ENCODE measurements around the gene RTN4R. TPM values are rescaled to one million over a fixed set of nuclear protein-coding genes. Genes with fewer than 3 reads are reported as not detected.

The RTN4R gene
- total RNA-seq, 4 donors from 2014 or later, result 1.8 to 2.2 TPM; not detected in 2

GRCh38 chr22:20201837-20202392 is 66.2 kb downstream of the RTN4R start:
- Histone ChIP-seq H3K9me3 (no peaks in the 10 kb centered on the region), H3K27ac (replicated peaks in 1 of 4) (no peak overlapping the region), H3K36me3 (no peaks in the 10 kb centered on the region), H3K4me3 (no peak overlapping the region), H3K27me3 (peaks cover 0 to 10% (median 0%) of the 10 kb centered on the region in 4 donors), H3K4me1 (peaks cover 34 to 42% (median 40%) of the 10 kb centered on the region in 4 donors)
- TF ChIP-seq POLR2AphosphoS5 (IDR thresholded peaks at IDR 0.05) (no peak), POLR2A (IDR thresholded peaks at IDR 0.05; ENCODE audit: low read depth) (no peak), EP300 (IDR thresholded peaks at IDR 0.05) (no peak), CTCF (IDR thresholded peaks at IDR 0.05) (no peak)
- intact Hi-C loops (cut with DNase I), result no loop called here
- no peak for DNase-seq (ENCODE audit: extremely low spot score)
- WGBS, result 82% methylated on average over 8 of the region's 13 CpGs

GRCh38 chr22:20199906-20200305 is 68.2 kb downstream of the RTN4R start:
- no peak for DNase-seq (ENCODE audit: extremely low spot score)
- TF ChIP-seq EP300 (IDR thresholded peaks at IDR 0.05) (no peak), POLR2AphosphoS5 (IDR thresholded peaks at IDR 0.05) (no peak), CTCF (IDR thresholded peaks at IDR 0.05) (no peak)
- H3K9me3 ChIP-seq, result no peaks in the 10 kb centered on the region
- intact Hi-C loops (cut with DNase I), result no loop called here
- 93% methylated on average over 5 of the region's 5 CpGs for WGBS
- H3K36me3 ChIP-seq, result no peaks in the 10 kb centered on the region
- no peak overlapping the region for H3K4me3 ChIP-seq
- no peak overlapping the region for H3K27ac ChIP-seq (replicated peaks in 1 of 4)
- H3K27me3 ChIP-seq, result peaks cover 0 to 10% (median 0%) of the 10 kb centered on the region in 4 donors
- peaks cover 22 to 26% (median 24%) of the 10 kb centered on the region in 4 donors for H3K4me1 ChIP-seq

GRCh38 chr22:20199413-20199842 is 68.7 kb downstream of the RTN4R start:
- H3K36me3 ChIP-seq, result no peaks in the 10 kb centered on the region
- peaks cover 0 to 10% (median 0%) of the 10 kb centered on the region in 4 donors for H3K27me3 ChIP-seq
- no peak for DNase-seq (ENCODE audit: extremely low spot score)
- no peak for TF ChIP-seq POLR2A (IDR thresholded peaks at IDR 0.05; ENCODE audit: low read depth)
- TF ChIP-seq EP300 (IDR thresholded peaks at IDR 0.05), result no peak
- no peak for TF ChIP-seq CTCF (IDR thresholded peaks at IDR 0.05)
- no peak for TF ChIP-seq POLR2AphosphoS5 (IDR thresholded peaks at IDR 0.05)
- WGBS, result 87% methylated on average over 1 of the region's 1 CpG
- H3K9me3 ChIP-seq, result no peaks in the 10 kb centered on the region
- intact Hi-C loops (cut with DNase I), result no loop called here
- no peak overlapping the region for H3K27ac ChIP-seq (replicated peaks in 1 of 4)
- no peak overlapping the region for H3K4me3 ChIP-seq
- H3K4me1 ChIP-seq, result peaks cover 17 to 21% (median 19%) of the 10 kb centered on the region in 4 donors

- TF ChIP-seq CTCF (IDR thresholded peaks at IDR 0.05), result no peak
- no peak for TF ChIP-seq POLR2AphosphoS5 (IDR thresholded peaks at IDR 0.05)
- no peak for TF ChIP-seq POLR2A (IDR thresholded peaks at IDR 0.05; ENCODE audit: low read depth)
- no peak for TF ChIP-seq EP300 (IDR thresholded peaks at IDR 0.05)
- Histone ChIP-seq H3K4me1 (peaks cover 10 to 14% (median 13%) of the 10 kb centered on the region in 4 donors), H3K36me3 (no peaks in the 10 kb centered on the region), H3K9me3 (no peaks in the 10 kb centered on the region), H3K27ac (replicated peaks in 1 of 4) (no peak overlapping the region), H3K4me3 (no peak overlapping the region), H3K27me3 (peaks cover 0 to 10% (median 0%) of the 10 kb centered on the region in 4 donors)
- intact Hi-C loops (cut with DNase I), result no loop called here
- 90% methylated on average over 9 of the region's 10 CpGs for WGBS
- no peak for DNase-seq (ENCODE audit: extremely low spot score)
Observed at GRCh38 chr22:20198557-20199319, 69.4 kb downstream of the RTN4R start.
